NOMO-1 (cell line): ENCODE results near the gene BRF1.
"Not testable (repeated sequence)": the region's sequence is repeated elsewhere in the genome, so short reads cannot be mapped to it uniquely, and the experiment has no call there.

Source experiments
- DNase-seq, 2 experiments: peaks; one replicate each; lab custom pipeline; 2025; ENCODE audit not compliant: unreplicated experiment in 2 of 2; lab: John Stamatoyannopoulos, UW

BRF1 gene

GRCh38 chr14:105333613-105334364 lies 33.0 kb upstream of the BRF1 start:
- no peak for DNase-seq

GRCh38 chr14:105333020-105333490 lies 32.3 kb upstream of the BRF1 start:
- no peak for DNase-seq

- DNase-seq = no peak
Measured at GRCh38 chr14:105332350-105332874, 31.6 kb upstream of the BRF1 start.

GRCh38 chr14:105331575-105332349 lies 31.0 kb upstream of the BRF1 start:
- DNase-seq = no peak

- no peak for DNase-seq
Measured at GRCh38 chr14:105330491-105330895, 29.7 kb upstream of the BRF1 start.

- DNase-seq = no peak
Measured at GRCh38 chr14:105329411-105330150, 28.8 kb upstream of the BRF1 start.

- DNase-seq = no peak
Measured at GRCh38 chr14:105328678-105329390, 28.0 kb upstream of the BRF1 start.

GRCh38 chr14:105328070-105328677 lies 27.4 kb upstream of the BRF1 start:
- no peak for DNase-seq

GRCh38 chr14:105327695-105328045 lies 26.9 kb upstream of the BRF1 start:
- not testable (repeated sequence) for DNase-seq

- DNase-seq = no peak
Measured at GRCh38 chr14:105326891-105327694, 26.3 kb upstream of the BRF1 start.

GRCh38 chr14:105326568-105326867 lies 25.7 kb upstream of the BRF1 start:
- no peak for DNase-seq

- peak; percentile 29 to 35 for DNase-seq
Measured at GRCh38 chr14:105325716-105326567, 25.1 kb upstream of the BRF1 start.

GRCh38 chr14:105325303-105325702 lies 24.5 kb upstream of the BRF1 start:
- DNase-seq = no peak

- DNase-seq = no peak
Measured at GRCh38 chr14:105324871-105325270, 24.1 kb upstream of the BRF1 start.

GRCh38 chr14:105324080-105324778 lies 23.4 kb upstream of the BRF1 start:
- DNase-seq = no peak

- DNase-seq = no peak
Measured at GRCh38 chr14:105323663-105324062, 22.9 kb upstream of the BRF1 start.

GRCh38 chr14:105322791-105323556 lies 22.2 kb upstream of the BRF1 start:
- DNase-seq = no peak
